ENCODE results near the gene ADCY7.

Gene ADCY7

DNA sequence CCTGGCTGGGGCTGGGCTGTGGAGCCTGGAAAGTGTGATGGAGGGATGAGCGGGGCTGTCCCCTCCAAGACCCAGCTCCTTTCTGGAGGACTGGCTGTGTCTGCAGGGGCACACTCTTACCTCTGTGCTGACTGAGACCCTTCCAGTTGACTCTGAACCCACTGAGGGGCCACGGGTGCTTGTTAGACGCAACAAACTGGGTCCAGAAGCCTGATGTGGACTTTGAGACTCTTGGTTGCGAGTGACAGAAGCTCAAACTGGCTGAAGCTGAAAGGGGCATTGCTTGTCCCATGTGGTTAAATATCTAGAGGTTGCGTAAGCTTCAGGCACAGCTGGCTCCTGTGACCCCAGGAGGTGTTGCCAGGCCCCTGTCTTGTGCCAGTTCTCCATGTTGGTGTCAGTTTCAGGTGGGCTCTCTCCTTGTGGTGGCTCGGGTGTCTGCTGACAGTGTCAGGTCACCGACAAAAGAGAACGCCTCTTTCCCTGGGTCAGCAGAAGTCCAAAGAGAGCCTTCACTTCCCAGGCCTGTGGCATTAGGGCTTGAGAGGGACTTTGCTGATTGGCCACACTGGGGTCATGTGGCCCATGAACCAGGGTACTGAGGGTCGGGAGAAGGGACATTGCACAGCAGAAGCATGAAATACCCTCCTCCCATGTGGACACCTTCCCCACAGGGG lies 16.7 kb downstream of the ADCY7 start:
- no peak overlapping the region for H3K27ac ChIP-seq (ENCODE audit: low read length)

GRCh38 chr16:50284131-50284911 lies 18.0 kb downstream of the ADCY7 start:
- Histone ChIP-seq H3K4me3 (ENCODE audit: low read length) (no peak overlapping the region), H3K79me2 (ENCODE audit: low read length) (peaks cover 87% of the 10 kb centered on the region)
- DNase-seq, result no peak

More for the DNA sequence above, 16.7 kb downstream of the ADCY7 start:
- Histone ChIP-seq H3F3A (ENCODE audit: insufficient read depth, low read length) (peaks cover 18% of the 10 kb centered on the region), H4K20me1 (ENCODE audit: insufficient read depth, low read length) (no peaks in the 10 kb centered on the region), H3K4me3 (ENCODE audit: low read length) (no peak overlapping the region), H3K79me2 (ENCODE audit: low read length) (peaks cover 94% of the 10 kb centered on the region), H3K4me2 (ENCODE audit: low read depth, low read length) (no peak overlapping the region), H3K9me2 (replicated peaks; ENCODE audit: insufficient read depth, low read length) (no peaks in the 10 kb centered on the region), H3K9ac (ENCODE audit: low read length) (no peak overlapping the region), H2AFZ (ENCODE audit: low read length) (no peak overlapping the region), H3K9me3 (replicated peaks; ENCODE audit: insufficient read depth, low read length) (no peaks in the 10 kb centered on the region), H3K36me3 (replicated peaks; ENCODE audit: insufficient read depth, low read length) (no peaks in the 10 kb centered on the region), H3K27me3 (replicated peaks; ENCODE audit: insufficient read depth, low read length) (no peaks in the 10 kb centered on the region), H3K4me1 (ENCODE audit: low read length) (peaks cover 28% of the 10 kb centered on the region)
- TF ChIP-seq EZH2 (optimal IDR thresholded peaks at IDR 0.05; ENCODE audit: low read depth, low read length) (no peak), CTCF (IDR thresholded peaks at IDR 0.05; ENCODE audit: low read length) (no peak), EZH2phosphoT487 (IDR thresholded peaks at IDR 0.05; ENCODE audit: low read length) (no peak)
- no peak for DNase-seq

GRCh38 chr16:50285406-50286003 lies 19.2 kb downstream of the ADCY7 start:
- H3K36me3 ChIP-seq (replicated peaks; ENCODE audit: insufficient read depth, low read length), result no peaks in the 10 kb centered on the region
- H3K27me3 ChIP-seq (replicated peaks; ENCODE audit: insufficient read depth, low read length), result no peaks in the 10 kb centered on the region
- H4K20me1 ChIP-seq (ENCODE audit: insufficient read depth, low read length), result no peaks in the 10 kb centered on the region
- no peaks in the 10 kb centered on the region for H3K9me3 ChIP-seq (replicated peaks; ENCODE audit: insufficient read depth, low read length)
- TF ChIP-seq CTCF (IDR thresholded peaks at IDR 0.05; ENCODE audit: low read length) (no peak), EZH2 (optimal IDR thresholded peaks at IDR 0.05; ENCODE audit: low read depth, low read length) (no peak), EZH2phosphoT487 (IDR thresholded peaks at IDR 0.05; ENCODE audit: low read length) (no peak)
- H3K27ac ChIP-seq (ENCODE audit: low read length), result no peak overlapping the region
- H3K4me2 ChIP-seq (ENCODE audit: low read depth, low read length), result no peak overlapping the region
- H3K9ac ChIP-seq (ENCODE audit: low read length), result no peak overlapping the region
- H3K4me3 ChIP-seq (ENCODE audit: low read length), result no peak overlapping the region
- H3K9me2 ChIP-seq (replicated peaks; ENCODE audit: insufficient read depth, low read length), result no peaks in the 10 kb centered on the region
- peaks cover 83% of the 10 kb centered on the region for H3K79me2 ChIP-seq (ENCODE audit: low read length)
- no peak overlapping the region for H2AFZ ChIP-seq (ENCODE audit: low read length)
- H3F3A ChIP-seq (ENCODE audit: insufficient read depth, low read length), result peaks cover 14% of the 10 kb centered on the region
- H3K4me1 ChIP-seq (ENCODE audit: low read length), result peaks cover 26% of the 10 kb centered on the region
- no peak for DNase-seq

More at GRCh38 chr16:50284131-50284911, 18.0 kb downstream of the ADCY7 start:
- TF ChIP-seq CTCF (IDR thresholded peaks at IDR 0.05; ENCODE audit: low read length) (no peak), EZH2 (optimal IDR thresholded peaks at IDR 0.05; ENCODE audit: low read depth, low read length) (no peak), EZH2phosphoT487 (IDR thresholded peaks at IDR 0.05; ENCODE audit: low read length) (no peak)
- peaks cover 28% of the 10 kb centered on the region for H3K4me1 ChIP-seq (ENCODE audit: low read length)
- H3K27me3 ChIP-seq (replicated peaks; ENCODE audit: insufficient read depth, low read length), result no peaks in the 10 kb centered on the region
- H3K9me2 ChIP-seq (replicated peaks; ENCODE audit: insufficient read depth, low read length), result no peaks in the 10 kb centered on the region
- H3K9me3 ChIP-seq (replicated peaks; ENCODE audit: insufficient read depth, low read length), result no peaks in the 10 kb centered on the region
- no peaks in the 10 kb centered on the region for H4K20me1 ChIP-seq (ENCODE audit: insufficient read depth, low read length)
- peaks cover 14% of the 10 kb centered on the region for H3F3A ChIP-seq (ENCODE audit: insufficient read depth, low read length)
- no peak overlapping the region for H3K4me2 ChIP-seq (ENCODE audit: low read depth, low read length)
- H3K9ac ChIP-seq (ENCODE audit: low read length), result no peak overlapping the region
- no peak overlapping the region for H2AFZ ChIP-seq (ENCODE audit: low read length)
- H3K27ac ChIP-seq (ENCODE audit: low read length), result no peak overlapping the region
- H3K36me3 ChIP-seq (replicated peaks; ENCODE audit: insufficient read depth, low read length), result no peaks in the 10 kb centered on the region

Data from MM.1S (cell line).